IMR-90 (cell line): Measurements from ENCODE around the gene ROGDI. TPM values are rescaled to one million over a fixed set of nuclear protein-coding genes. Genes with fewer than 3 reads are reported as not detected.

Experiments used
- ATAC-seq: fragments of 200-7000 bp; cut with Tn5 transposase; 2 replicates; pipeline ENCODE4 v1.9.1; 2020; ENCODE audit warnings: low read depth, mild to moderate bottlenecking, moderate library complexity
- BruUV-seq: library from RNA; stranded (reverse); fragments of 400-500 nt; replicated peaks from 2 replicates; lab custom pipeline; 2021; lab: Mats Ljungman, UMichigan
- CTCF ChIA-PET: fragments of 300-600 bp; formaldehyde crosslinking; extraction: SDS; loops from one replicate; lab custom pipeline; 2021; ENCODE audit warnings: antibody characterized with exemption; lab: Yijun Ruan, JAX
- POLR2A ChIA-PET: fragments of 300-600 bp; sonication (Branson Sonifier 250); formaldehyde crosslinking; loops from one replicate; lab custom pipeline; 2022; ENCODE audit warnings: antibody characterized with exemption; ENCODE audit not compliant: unreplicated experiment; lab: Charles Lee
- DNase-seq: peaks from one replicate; pipeline ENCODE4 v3.0.0; 2013
- H2AFZ ChIP-seq: replicated peaks from 2 replicates; pipeline ENCODE3; 2013; ENCODE audit warnings: low read length, mild to moderate bottlenecking; ENCODE audit not compliant: poor library complexity
- H2AK5ac ChIP-seq: 2 replicates; pipeline ENCODE4 v1.6.1; 2013; ENCODE audit warnings: low read depth, low read length, inconsistent platforms
- H2AK9ac ChIP-seq: replicated peaks from 2 replicates; pipeline ENCODE3; 2013; ENCODE audit warnings: mild to moderate bottlenecking, low read depth, low read length, moderate library complexity; ENCODE audit not compliant: poor library complexity
- H2BK120ac ChIP-seq: 2 replicates; pipeline ENCODE4 v1.6.1; 2013; ENCODE audit warnings: low read depth, low read length, inconsistent platforms
- H2BK15ac ChIP-seq: 3 replicates; pipeline ENCODE4 v1.6.1; 2013; ENCODE audit warnings: low read depth, low read length, inconsistent platforms
- H2BK20ac ChIP-seq: 2 replicates; pipeline ENCODE4 v1.6.1; 2013; ENCODE audit warnings: low read depth, mild to moderate bottlenecking, inconsistent platforms, low read length, moderate library complexity
- H2BK5ac ChIP-seq: 2 replicates; pipeline ENCODE4 v1.6.1; 2013; ENCODE audit warnings: mild to moderate bottlenecking, low read depth, low read length, inconsistent platforms; ENCODE audit not compliant: poor library complexity, severe bottlenecking
- H3K14ac ChIP-seq: replicated peaks from 2 replicates; pipeline ENCODE4 v1.6.1; 2013; ENCODE audit warnings: low read depth, low read length, inconsistent platforms
- H3K18ac ChIP-seq: 2 replicates; pipeline ENCODE4 v1.6.1; 2013; ENCODE audit warnings: low read depth, low read length, control low read depth
- H3K23ac ChIP-seq: 2 replicates; pipeline ENCODE4 v1.6.1; 2013; ENCODE audit warnings: low read depth, low read length, inconsistent platforms
- H3K27ac ChIP-seq: 2 replicates; pipeline ENCODE4 v1.5.1; 2013; ENCODE audit warnings: mild to moderate bottlenecking, control low read depth, low read length; ENCODE audit not compliant: insufficient read depth
- H3K27me3 ChIP-seq: 2 replicates; pipeline ENCODE4 v1.6.1; 2013; ENCODE audit warnings: low read length; ENCODE audit not compliant: control insufficient read depth, insufficient read depth
- H3K36me3 ChIP-seq: 2 replicates; pipeline ENCODE4 v1.6.1; 2013; ENCODE audit warnings: low read length, mixed read lengths; ENCODE audit not compliant: control insufficient read depth, insufficient read depth
- H3K4ac ChIP-seq: 2 replicates; pipeline ENCODE4 v1.6.1; 2013; ENCODE audit warnings: low read depth, low read length, inconsistent platforms
- H3K4me1 ChIP-seq: 2 replicates; pipeline ENCODE4 v1.6.1; 2013; ENCODE audit warnings: low read length, mixed read lengths; ENCODE audit not compliant: control insufficient read depth, insufficient read depth
- H3K4me2 ChIP-seq: 2 replicates; pipeline ENCODE4 v1.6.1; 2013; ENCODE audit warnings: low read depth, mild to moderate bottlenecking, control low read depth, low read length, moderate library complexity
- H3K4me3 ChIP-seq: 2 replicates; pipeline ENCODE4 v1.5.1; 2013; ENCODE audit warnings: low read depth, mild to moderate bottlenecking, control low read depth, low read length, moderate library complexity; ENCODE audit not compliant: insufficient read depth
- H3K56ac ChIP-seq: 2 replicates; pipeline ENCODE4 v1.6.1; 2013; ENCODE audit warnings: low read length, inconsistent platforms; ENCODE audit not compliant: insufficient read depth; ENCODE audit errors: extremely low read depth
- H3K79me1 ChIP-seq, 2 experiments: 2 replicates each; pipeline ENCODE4 v1.6.1; 2013; ENCODE audit warnings: low read length in 2 of 2, inconsistent platforms in 1 of 2, low read depth in 1 of 2
- H3K9ac ChIP-seq: 2 replicates; pipeline ENCODE4 v1.6.1; 2013; ENCODE audit warnings: low read depth, low read length, control low read depth
- H3K9me1 ChIP-seq: 2 replicates; pipeline ENCODE4 v1.6.1; 2013; ENCODE audit warnings: low read length, inconsistent platforms; ENCODE audit not compliant: insufficient read depth
- H3K9me3 ChIP-seq: 2 replicates; pipeline ENCODE4 v1.6.1; 2013; ENCODE audit warnings: low read length; ENCODE audit not compliant: control insufficient read depth, insufficient read depth
- H4K20me1 ChIP-seq: 2 replicates; pipeline ENCODE4 v1.6.1; 2013; ENCODE audit warnings: low read length, inconsistent platforms; ENCODE audit not compliant: insufficient read depth
- H4K5ac ChIP-seq: 2 replicates; pipeline ENCODE4 v1.6.1; 2013; ENCODE audit warnings: mild to moderate bottlenecking, low read depth, low read length, control low read depth
- H4K8ac ChIP-seq, 2 experiments: 2 replicates each; pipeline ENCODE4 v1.6.1; 2013; ENCODE audit warnings: low read depth in 2 of 2, low read length in 2 of 2, control low read depth in 1 of 2, inconsistent platforms in 1 of 2
- H4K91ac ChIP-seq: 2 replicates; pipeline ENCODE4 v1.6.1; 2013; ENCODE audit warnings: low read depth, low read length, inconsistent platforms; ENCODE audit not compliant: insufficient read depth
- BHLHE40 ChIP-seq: fragments of 150-350 bp; IDR thresholded peaks from 2 replicates; pipeline ENCODE4 v1.6.1; 2016; ENCODE audit warnings: mild to moderate bottlenecking, low read depth, low read length
- ELK1 ChIP-seq: fragments of 150-350 bp; IDR thresholded peaks from 2 replicates; pipeline ENCODE4 v1.6.1; 2016; ENCODE audit warnings: low read depth, mild to moderate bottlenecking, low read length, moderate library complexity, borderline replicate concordance
- FOS ChIP-seq: fragments of 150-350 bp; IDR thresholded peaks from 2 replicates; pipeline ENCODE4 v1.6.1; 2016; ENCODE audit warnings: low read depth, low read length
- POLR2A ChIP-seq: IDR thresholded peaks from 2 replicates; pipeline ENCODE4 v1.6.1; 2012; ENCODE audit warnings: mild to moderate bottlenecking, low read depth, low read length
- WGBS, 2 experiments: methylation state at CpG; one replicate each; pipeline versions ENCODE4 v1.1.5 to v1.1.7; 2013; ENCODE audit warnings: missing lambda C conversion rate in 2 of 2; ENCODE audit not compliant: insufficient read length in 1 of 2; ENCODE audit errors: extremely low coverage in 2 of 2; 5-methylcytosine and 5-hydroxymethylcytosine counted together
- dilution Hi-C: fragments of 300-500 bp; cut with HindIII; formaldehyde crosslinking; loops from one replicate; pipeline ENCODE4 v1.14.3; 2018; ENCODE audit warnings: low sequenced_read_pairs; ENCODE audit not compliant: unreplicated experiment
- in situ Hi-C: fragments of 300-500 bp; cut with MboI; formaldehyde crosslinking; loops from 3 replicates; pipeline ENCODE4 v1.14.3; 2019; ENCODE audit warnings: low sequenced_read_pairs, inconsistent platforms, mixed read lengths
- intact Hi-C: fragments of 100-400 bp; cut with micrococcal nuclease; formaldehyde crosslinking; loops from 2 replicates; pipeline ENCODE4 v1.10.0; 2022
- polyA plus RNA-seq, 3 experiments: library from polyadenylated mRNA; depleted of rRNA; stranded (reverse); fragments of >200 nt; gene quantifications; 2 replicates each; pipeline ENCODE4 v1.2.3, GENCODE V29; 2012; ENCODE audit warnings: low replicate concordance in 1 of 3
- total RNA-seq: library from RNA; depleted of rRNA; stranded (reverse); fragments of >200 nt; gene quantifications from 2 replicates; pipeline ENCODE4 v1.2.3, GENCODE V29; 2012

The ROGDI gene
- total and polyA plus RNA-seq, 2 of the 4 experiments (the other 2 are of a cell fraction): 13.6 to 27.1 TPM

- dilution Hi-C loops: no loop called here
- Histone ChIP-seq H3K18ac (no peak overlapping the region), H2AK9ac (no peak overlapping the region), H3K27ac (no peak overlapping the region), H4K91ac (no peak overlapping the region), H3K4me3 (no peak overlapping the region), H3K9me3 (peaks cover 4% of the 10 kb centered on the region), H3K4ac (no peak overlapping the region), H2BK5ac (no peak overlapping the region), H4K20me1 (peaks cover 5% of the 10 kb centered on the region; the same call in 1 of the 2 replicates), H2AFZ (peak overlapping the region; percentile 21), H3K36me3 (peaks cover 49% of the 10 kb centered on the region), H2AK5ac (no peak overlapping the region), H3K56ac (no peak overlapping the region), H3K23ac (no peak overlapping the region), H4K5ac (no peak overlapping the region), H2BK120ac (no peak overlapping the region), H3K27me3 (no peaks in the 10 kb centered on the region), H3K4me2 (no peak overlapping the region), H2BK15ac (no peak overlapping the region), H3K4me1 (no peaks in the 10 kb centered on the region), H3K14ac (no peak overlapping the region), H4K8ac (no peak overlapping the region), H3K79me1 (peaks cover 6 to 9% of the 10 kb centered on the region in 2 experiments; a peak in 3 of 4 replicates), H2BK20ac (no peak overlapping the region), H3K9me1 (no peaks in the 10 kb centered on the region), H3K9ac (no peak overlapping the region)
- in situ Hi-C loops: no loop called here
- intact Hi-C loops: no loop called here
- no TSS peak for BruUV-seq
- ATAC-seq (no peak), DNase-seq (no peak)
- CTCF ChIA-PET: no interaction called here
- no peak for TF ChIP-seq FOS
- TF ChIP-seq ELK1: no peak
- TF ChIP-seq BHLHE40: no peak
- no peak for TF ChIP-seq POLR2A
- WGBS, 2 experiments: 98% methylated on average over 15 of the region's 44 CpGs; no CpG with 5 or more reads in 1 of the 2 experiments
- POLR2A ChIA-PET: no interaction called here
Measured at GRCh38 chr16:4752351-4753100, 49.9 kb downstream of the ROGDI start.
